ENCODE results near the gene EIF2A. TPM values are rescaled to one million over a fixed set of nuclear protein-coding genes. Genes with fewer than 3 reads are reported as not detected.

Gene EIF2A
- polyA plus RNA-seq, 1 donor: 210 TPM

- DNase-seq: no peak
Observed at GRCh38 chr3:150540297-150540696, 6.3 kb upstream of the EIF2A start.

GRCh38 chr3:150540991-150541390, 5.6 kb upstream of the EIF2A start:
- no peak for DNase-seq

DNA sequence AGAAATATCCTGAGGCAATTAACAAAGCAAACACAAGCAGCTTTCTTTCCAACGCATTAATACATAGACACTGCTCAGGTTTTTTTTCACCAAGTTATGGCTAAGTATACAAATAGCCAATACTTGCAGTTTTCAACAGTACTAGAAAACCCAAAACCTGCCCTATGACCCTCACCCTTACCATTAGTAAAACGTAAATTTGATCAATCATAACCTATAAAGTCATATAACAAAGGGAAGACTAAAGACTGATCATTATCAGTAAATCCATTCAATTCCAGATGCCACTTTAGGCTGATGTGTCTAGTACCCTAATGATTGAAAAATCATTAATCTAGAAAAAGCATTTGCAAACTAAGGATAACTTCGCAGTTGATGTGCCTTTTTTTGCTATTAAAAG, 3.5 kb upstream of the EIF2A start:
- no peak for DNase-seq

- DNase-seq: no peak
Observed at GRCh38 chr3:150543531-150543930, 3.1 kb upstream of the EIF2A start.

DNA sequence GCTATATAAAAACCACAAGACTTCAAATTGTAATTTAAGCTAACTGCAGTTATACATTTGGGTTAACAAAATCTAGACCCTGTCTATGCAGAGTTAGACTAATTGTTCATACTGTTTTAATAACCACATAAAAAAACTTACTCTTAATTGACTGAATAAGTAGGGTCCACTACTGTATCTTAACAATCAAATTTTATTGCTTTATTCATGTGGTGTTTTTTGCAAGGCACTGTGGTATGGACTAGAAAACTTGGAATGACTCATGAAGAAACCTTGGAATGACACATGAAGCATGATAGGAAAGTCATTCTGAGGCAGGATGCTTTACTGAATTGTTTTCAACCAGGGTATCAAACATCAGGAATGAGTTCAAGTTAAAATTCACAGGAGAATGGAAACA, 2.5 kb upstream of the EIF2A start:
- DNase-seq: no peak

DNA sequence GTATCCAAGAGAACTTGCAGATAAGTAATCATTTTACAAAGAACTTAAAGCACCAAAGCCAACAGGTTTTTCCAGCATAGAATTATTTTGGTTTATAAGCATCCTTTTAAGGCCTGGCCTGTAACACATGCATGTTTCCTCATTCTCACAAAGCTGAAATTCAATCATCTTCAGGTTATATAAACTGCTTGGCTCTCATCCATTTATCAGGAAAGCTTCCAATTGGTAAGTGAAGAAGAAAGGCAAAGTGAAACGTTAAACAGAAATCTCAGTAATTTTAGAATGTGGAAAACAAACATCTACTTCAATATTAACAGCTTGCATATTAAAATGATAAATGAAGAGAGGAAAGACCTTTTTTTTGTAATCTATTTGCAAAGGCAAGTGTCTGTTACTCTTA, 1.9 kb upstream of the EIF2A start:
- DNase-seq: no peak

DNA sequence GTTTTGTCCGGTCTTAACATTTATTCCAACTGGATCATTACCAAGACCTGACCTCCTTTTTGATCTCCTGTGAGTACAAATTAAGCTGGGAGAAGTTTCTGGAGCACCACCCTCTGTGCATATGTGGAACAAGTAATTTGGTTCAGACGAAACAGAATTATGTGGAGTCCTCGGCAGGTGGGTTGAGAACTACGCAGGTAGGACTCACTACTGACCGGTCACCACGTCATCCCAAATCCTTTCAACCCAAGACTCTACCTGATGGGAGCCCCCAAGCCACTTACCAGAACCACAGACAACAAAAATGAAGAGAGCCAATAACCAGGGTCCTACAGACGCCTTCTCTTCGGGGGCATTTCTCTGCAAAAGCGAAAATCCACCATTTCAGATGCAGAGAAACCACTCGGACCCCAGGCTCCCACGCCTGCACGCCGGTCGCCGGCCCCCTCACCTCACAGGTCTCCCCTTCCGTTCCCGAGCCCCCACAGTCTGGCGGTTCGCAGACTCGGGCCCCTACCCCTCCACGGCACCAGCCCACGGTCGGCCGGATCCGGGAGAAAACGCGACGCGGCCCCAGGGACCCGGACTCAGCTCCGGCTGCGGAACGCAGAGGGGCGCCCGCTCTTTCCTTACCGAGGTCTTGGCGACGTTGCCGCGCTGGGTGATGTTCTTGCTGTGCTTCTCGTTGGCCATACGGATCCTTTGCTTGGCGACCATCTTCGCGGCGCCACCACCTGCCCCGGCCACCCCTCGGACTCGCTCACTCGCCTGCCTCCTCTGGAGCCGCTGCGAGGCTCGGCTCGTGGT, 965 bp upstream of the EIF2A start:
- DNase-seq: peak; percentile 29

DNA sequence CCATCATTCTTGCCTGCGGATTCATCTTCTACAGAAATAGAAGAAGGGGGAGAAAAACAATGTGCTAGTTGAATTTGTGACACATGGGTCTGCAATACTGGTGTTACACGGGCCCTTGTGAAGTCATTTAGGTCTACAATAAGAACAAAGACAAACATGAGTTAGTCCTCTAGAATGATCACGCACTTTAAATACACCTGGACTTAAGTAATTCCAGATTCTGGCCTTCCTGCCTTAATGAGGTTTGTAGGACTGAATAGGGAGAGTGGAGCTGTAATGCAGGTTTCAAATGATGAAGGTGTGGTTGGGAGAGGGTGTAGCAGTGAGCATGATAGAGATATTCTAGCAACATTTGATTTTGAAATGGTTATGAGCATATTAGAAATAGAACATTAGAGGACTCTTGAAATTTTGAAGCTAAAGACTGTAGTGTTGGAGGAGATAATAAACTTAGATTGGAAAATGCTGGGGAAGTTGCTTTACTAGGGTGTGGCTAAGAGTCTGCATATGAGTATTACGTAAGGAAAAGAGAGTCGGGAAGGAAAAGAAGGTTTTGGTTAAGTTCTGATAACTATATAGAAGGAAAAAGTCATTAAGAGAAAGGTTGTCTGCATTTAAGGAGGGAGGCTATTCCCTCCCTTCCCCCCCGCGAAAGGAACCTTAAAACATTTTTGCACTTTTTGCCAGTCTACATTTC, 606 bp downstream of the EIF2A start:
- DNase-seq: no peak

DNA sequence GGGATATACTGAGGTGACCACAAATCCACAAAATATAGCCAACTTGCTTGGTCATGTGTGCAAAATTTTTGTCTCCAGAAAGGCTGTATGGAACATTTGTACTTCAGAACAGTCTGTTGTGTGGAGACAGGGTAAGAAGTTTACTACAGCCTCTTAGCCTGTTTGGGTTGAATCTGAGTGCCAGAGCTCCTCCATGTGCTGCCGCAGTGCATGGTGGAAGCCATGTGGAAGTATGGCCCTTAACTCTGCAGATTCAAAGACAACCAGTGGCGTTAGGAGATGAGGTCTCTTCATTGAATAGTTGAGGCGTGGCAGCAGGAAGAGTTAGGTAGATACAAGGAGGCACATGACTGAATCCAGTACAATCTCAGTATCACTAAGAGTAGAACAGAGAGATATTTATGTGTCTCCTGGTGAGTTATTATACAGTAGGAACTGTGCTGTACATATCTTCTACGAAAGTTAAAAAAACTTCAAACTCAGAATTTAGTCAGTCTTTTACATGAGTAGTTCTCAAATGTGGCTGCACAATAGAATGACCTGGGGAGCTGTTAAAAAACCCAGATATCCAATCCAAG, 9.4 kb downstream of the EIF2A start:
- DNase-seq: no peak

DNA sequence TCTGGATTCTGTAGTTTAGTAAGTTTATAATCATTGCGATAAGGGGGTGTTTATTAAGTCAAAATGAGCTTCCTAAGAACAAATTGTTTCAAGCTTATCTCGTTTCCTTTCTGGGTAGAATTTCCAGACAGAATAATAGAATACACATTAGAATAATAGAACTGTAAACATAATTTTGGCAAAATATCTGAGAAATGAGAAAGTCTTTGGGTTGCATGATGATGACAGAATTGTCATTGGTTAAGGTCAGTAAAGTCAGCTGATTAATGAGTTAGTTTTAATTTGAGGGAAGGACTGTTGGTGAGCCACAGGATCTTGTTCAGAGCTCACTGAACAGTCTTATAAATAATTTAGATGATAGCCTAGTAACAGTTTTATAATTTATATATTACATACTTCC, 10.2 kb downstream of the EIF2A start:
- no peak for DNase-seq

DNA sequence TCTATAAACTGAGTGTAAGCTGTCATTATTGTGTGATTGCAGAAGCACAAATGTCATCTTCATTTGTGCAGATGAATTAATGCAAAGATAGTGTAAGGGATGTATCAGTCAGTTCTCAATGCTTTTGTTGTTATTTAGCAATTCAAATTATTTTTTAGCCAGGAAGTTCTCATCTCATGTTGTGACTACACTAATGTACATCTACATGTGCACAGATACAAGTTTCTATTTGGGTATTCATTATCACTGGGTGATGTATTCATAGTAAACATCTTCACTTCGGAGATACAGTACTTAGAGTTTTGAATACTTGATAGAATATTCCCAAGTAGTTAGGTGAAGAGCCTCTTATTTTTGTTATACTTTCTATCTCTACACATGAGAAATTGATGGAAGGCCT, 11.1 kb downstream of the EIF2A start:
- DNase-seq: no peak

DNA sequence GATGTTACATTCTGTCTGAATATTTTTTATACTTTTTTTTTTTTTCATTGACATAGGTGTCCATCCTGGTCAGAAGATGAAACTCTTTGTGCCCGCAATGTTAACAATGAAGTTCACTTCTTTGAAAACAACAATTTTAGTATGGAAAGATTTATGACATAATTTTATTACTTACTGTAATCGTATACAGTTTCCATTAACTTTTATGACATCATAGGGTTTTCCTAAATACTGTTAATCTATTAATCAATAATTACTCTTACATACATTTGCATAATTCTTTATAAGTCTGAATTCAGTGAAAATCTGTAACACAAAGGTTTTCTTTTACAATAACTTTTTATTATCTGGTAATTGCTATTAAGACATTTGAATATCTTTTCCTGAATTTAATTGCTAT, 17.7 kb downstream of the EIF2A start:
- DNase-seq: no peak

DNA sequence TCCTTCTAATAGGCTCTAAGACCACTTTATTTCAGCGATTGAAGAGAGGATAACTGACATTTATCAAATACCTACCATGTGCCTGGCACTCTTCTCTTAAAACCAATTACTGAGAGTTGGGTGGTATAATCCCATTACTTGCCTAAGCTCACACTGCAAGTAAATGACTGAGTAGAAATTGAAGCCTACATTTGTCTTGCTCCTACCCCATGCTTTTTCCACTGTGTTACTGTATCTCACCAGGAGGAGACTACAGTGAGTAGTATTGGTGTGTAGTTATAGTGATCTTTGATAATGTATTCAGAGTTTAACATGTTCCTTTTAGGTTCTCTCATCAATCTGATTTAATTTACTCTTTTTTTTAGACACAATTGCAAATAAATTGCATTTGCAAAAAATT, 20.7 kb downstream of the EIF2A start:
- DNase-seq: no peak

GRCh38 chr3:150577855-150578254, 31.3 kb downstream of the EIF2A start:
- no peak for DNase-seq

GRCh38 chr3:150581174-150581573, 34.6 kb downstream of the EIF2A start:
- DNase-seq: no peak

DNA sequence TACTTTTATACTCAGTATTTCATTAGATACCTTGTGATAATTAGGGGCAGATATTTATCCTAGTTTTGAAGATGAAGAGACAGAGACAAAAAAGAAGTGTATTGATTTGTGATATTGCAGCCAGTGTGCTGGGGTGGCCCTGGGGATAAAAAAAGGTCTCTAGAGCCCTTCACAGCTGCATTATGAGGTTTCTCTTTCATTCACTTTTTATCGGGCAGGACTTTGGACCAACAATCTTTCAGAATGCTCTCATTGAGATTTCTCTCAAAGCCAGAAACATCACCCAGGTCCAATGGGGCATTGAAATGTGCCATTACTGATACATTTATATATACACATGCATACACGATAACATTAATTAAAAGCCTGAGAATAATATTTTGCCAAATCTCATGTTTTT, 36.0 kb downstream of the EIF2A start:
- DNase-seq: no peak

DNA sequence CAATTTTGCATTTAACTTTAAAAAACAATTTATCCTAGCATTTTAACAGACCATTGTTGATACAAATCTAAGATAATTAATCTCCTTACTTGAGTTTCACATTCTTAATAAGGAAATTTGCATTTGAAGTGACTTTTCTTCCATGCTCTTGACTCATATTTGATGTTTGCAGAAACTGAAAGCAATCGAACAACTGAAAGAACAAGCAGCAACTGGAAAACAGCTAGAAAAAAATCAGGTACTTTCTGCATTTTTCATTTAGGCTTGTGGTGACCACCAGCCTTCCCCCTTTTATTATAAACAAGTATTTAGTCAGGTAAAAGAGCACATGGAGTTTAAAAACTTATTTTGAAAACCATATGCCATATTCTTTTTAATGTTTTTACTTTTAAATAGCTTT, 36.4 kb downstream of the EIF2A start:
- no peak for DNase-seq

- DNase-seq: no peak
Observed at GRCh38 chr3:150588027-150588830, 41.6 kb downstream of the EIF2A start.

DNA sequence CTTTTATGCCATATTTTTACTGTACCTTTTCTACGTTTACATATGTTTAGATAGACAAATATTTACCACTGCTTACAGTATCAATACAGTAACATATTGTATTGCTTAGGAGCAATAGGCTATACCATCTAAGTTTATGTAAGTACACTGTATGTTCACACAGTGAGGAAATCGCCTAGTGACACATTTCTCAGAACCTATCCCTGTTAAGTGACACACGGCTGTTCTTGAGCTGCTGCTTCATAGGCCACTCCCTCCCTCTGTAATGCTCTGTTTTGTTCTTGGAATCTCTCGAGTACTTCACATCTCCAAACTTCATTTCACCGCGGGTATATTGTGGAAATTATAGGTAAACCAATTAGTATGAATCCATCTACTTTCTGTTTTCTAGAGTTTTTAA, 43.2 kb downstream of the EIF2A start:
- no peak for DNase-seq

- DNase-seq: no peak
Observed at GRCh38 chr3:150594150-150594549, 47.6 kb downstream of the EIF2A start.

DNA sequence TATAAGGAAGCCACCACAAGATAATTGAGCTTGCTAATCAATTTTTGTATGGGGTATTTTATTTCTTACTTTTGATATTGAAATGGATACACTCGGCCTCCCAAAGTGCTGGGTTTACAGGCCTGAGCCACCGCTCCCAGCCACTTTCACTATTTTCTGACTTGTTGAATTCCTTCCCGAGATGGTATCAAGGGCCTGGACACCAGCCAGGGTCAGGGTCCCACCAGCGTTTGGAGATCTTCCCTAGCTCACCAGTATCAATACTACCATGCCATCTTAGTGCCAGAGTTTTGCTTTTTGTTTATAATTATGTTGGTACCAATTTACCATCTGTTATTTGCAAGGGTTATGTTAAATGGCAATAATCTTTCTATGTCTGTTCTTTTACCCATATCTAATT, 51.1 kb downstream of the EIF2A start:
- DNase-seq: no peak

- no peak for DNase-seq
Observed at GRCh38 chr3:150599611-150600297, 53.2 kb downstream of the EIF2A start.

All from left kidney (tissue), 2 donors.